GM06990 (cell line): ENCODE measurements around the gene RPS6KA4.

Experiments used
- DNase-seq: peaks from one replicate; pipeline ENCODE4 v3.0.0-alpha.2; 2011; ENCODE audit not compliant: insufficient read length; ENCODE audit errors: extremely low read depth
- H3K27me3 ChIP-seq: replicated peaks from 2 replicates; pipeline ENCODE4 v1.6.0; 2011; ENCODE audit warnings: low read length; ENCODE audit not compliant: control insufficient read depth, insufficient read depth
- H3K36me3 ChIP-seq: 2 replicates; pipeline ENCODE4 v1.5.1; 2011; ENCODE audit warnings: low read length; ENCODE audit not compliant: control insufficient read depth, insufficient read depth
- H3K4me3 ChIP-seq: replicated peaks from 2 replicates; pipeline ENCODE4 v1.5.1; 2011; ENCODE audit warnings: low read depth, mild to moderate bottlenecking, control low read depth, low read length
- CTCF ChIP-seq: IDR thresholded peaks from 2 replicates; pipeline ENCODE4 v1.5.1; 2011; ENCODE audit warnings: low read length, control low read depth, mild to moderate bottlenecking, inconsistent platforms; ENCODE audit not compliant: insufficient read depth, poor library complexity, severe bottlenecking

RPS6KA4 gene

GRCh38 chr11:64334764-64335735 is 23.9 kb upstream of the RPS6KA4 start:
- Histone ChIP-seq H3K27me3 (no peaks in the 10 kb centered on the region), H3K4me3 (no peak overlapping the region; the same call in 1 of the 2 replicates), H3K36me3 (peaks cover 3% of the 10 kb centered on the region)
- DNase-seq, result peak; percentile 81
- TF ChIP-seq CTCF, result no peak

GRCh38 chr11:64337538-64338249 is 21.3 kb upstream of the RPS6KA4 start:
- TF ChIP-seq CTCF, result no peak
- no peak for DNase-seq
- Histone ChIP-seq H3K4me3 (no peak overlapping the region), H3K27me3 (no peaks in the 10 kb centered on the region), H3K36me3 (peaks cover 3% of the 10 kb centered on the region)

- Histone ChIP-seq H3K4me3 (no peak overlapping the region), H3K36me3 (peaks cover 6% of the 10 kb centered on the region), H3K27me3 (no peaks in the 10 kb centered on the region)
- TF ChIP-seq CTCF, result no peak
- no peak for DNase-seq
Measured at GRCh38 chr11:64338716-64339115, 20.2 kb upstream of the RPS6KA4 start.

GRCh38 chr11:64339286-64339685 is 19.7 kb upstream of the RPS6KA4 start:
- no peak for TF ChIP-seq CTCF
- no peaks in the 10 kb centered on the region for H3K27me3 ChIP-seq
- peak overlapping the region; percentile 90 for H3K4me3 ChIP-seq
- no peak for DNase-seq
- H3K36me3 ChIP-seq, result peaks cover 11% of the 10 kb centered on the region

GRCh38 chr11:64339754-64340408 is 19.1 kb upstream of the RPS6KA4 start, which contains the start of gene CCDC88B:
Gene CCDC88B, plus strand, starts transcription at chr11:64340204. Its CDS starts 63 bp downstream, at chr11:64340267.
- DNase-seq, result peak; percentile 83
- Histone ChIP-seq H3K36me3 (peaks cover 17% of the 10 kb centered on the region), H3K27me3 (no peaks in the 10 kb centered on the region), H3K4me3 (peak within 1 kb of the TSS; percentile 90)
- no peak for TF ChIP-seq CTCF
